Heart left ventricle (tissue), 16 donors: ENCODE results near the gene PPM1M. TPM values are rescaled to one million over a fixed set of nuclear protein-coding genes. Genes with fewer than 3 reads are reported as not detected.

ENCODE experiments used
- ATAC-seq, 4 donors: fragments of 200-7000 bp; cut with Tn5 transposase; one replicate each; pipeline ENCODE4 v1.9.1; 2020 to 2022; ENCODE audit warnings: moderate library complexity in 4 of 4, mild to moderate bottlenecking in 3 of 4, moderate number of reproducible peaks in 1 of 4
- DNase-seq, 5 donors: peaks; one replicate each; pipeline ENCODE4 v3.0.0-alpha.2; 2020
- H3K27ac ChIP-seq, 12 donors: fragments of 200-600 bp; sonication (generic) in 4 of 12; one replicate each; pipeline versions ENCODE4 v1.5.0 to v1.8.0; 2016 to 2022; ENCODE audit warnings: mild to moderate bottlenecking in 2 of 12
- H3K27me3 ChIP-seq, 9 donors: fragments of 200-600 bp; sonication (generic) in 2 of 9; one replicate each; pipeline versions ENCODE4 v1.5.1 to v1.8.0; 2016 to 2022; ENCODE audit warnings: mild to moderate bottlenecking in 3 of 9
- H3K36me3 ChIP-seq, 9 donors: fragments of 200-600 bp; sonication (generic) in 2 of 9; one replicate each; pipeline versions ENCODE4 v1.5.0 to v1.8.0; 2018 to 2022; ENCODE audit warnings: mild to moderate bottlenecking in 2 of 9
- H3K4me1 ChIP-seq, 12 donors: fragments of 200-600 bp; sonication (generic) in 4 of 12; one replicate each; pipeline versions ENCODE4 v1.5.0 to v1.8.0; 2016 to 2022; ENCODE audit warnings: mild to moderate bottlenecking in 3 of 12
- H3K4me3 ChIP-seq, 12 donors: fragments of 200-600 bp; sonication (generic) in 4 of 12; one replicate each; pipeline versions ENCODE4 v1.5.0 to v1.8.0; 2017 to 2022; ENCODE audit warnings: mild to moderate bottlenecking in 9 of 12, moderate library complexity in 4 of 12
- H3K9me3 ChIP-seq, 12 donors: fragments of 200-600 bp; sonication (generic) in 4 of 12; one replicate each; pipeline versions ENCODE4 v1.5.0 to v1.8.0; 2016 to 2022; ENCODE audit warnings: mild to moderate bottlenecking in 1 of 12
- POLR2A ChIP-seq, 2 donors: fragments of 450-650 bp; IDR thresholded peaks; one replicate each; pipeline ENCODE4 v1.6.1; 2017; ENCODE audit warnings: antibody characterized with exemption in 2 of 2, mild to moderate bottlenecking in 2 of 2, moderate library complexity in 2 of 2
- WGBS, 4 donors: extraction: QIAGEN DNeasy Blood & Tissue Kit in 2 of 4; methylation state at CpG; one replicate each; pipeline versions ENCODE4 v1.1.5 to v1.1.7; 2013 to 2018; 5-methylcytosine and 5-hydroxymethylcytosine counted together
- intact Hi-C, 10 donors: fragments of 100-400 bp; cut with DNase I; formaldehyde crosslinking; loops; one replicate each; pipeline versions ENCODE4 v1.11.1 to v1.14.2; 2022
- polyA plus RNA-seq, 2 donors: library from polyadenylated mRNA; stranded (reverse); fragments of 200-250 nt; gene quantifications; one replicate each; pipeline ENCODE4 v1.2.3, GENCODE V29; 2013
- total RNA-seq, 9 donors: library from RNA; depleted of rRNA in 2 of 9; stranded (reverse); fragments of >200 nt in 2 of 9; fragmentation: NEBNext Ultra II Directional in 3 of 9; extraction: Animal tissue kit (Norgen Biotek cat#: 25700) in 3 of 9; gene quantifications; one replicate each; pipeline versions ENCODE4 v1.1.0 to v1.2.4, GENCODE V29; 2016 to 2023
- TF ChIP-seq, protein P1 (sequence below), 12 donors: fragments of 200-600 bp; sonication (generic) in 4 of 12; IDR thresholded peaks; one replicate each; pipeline versions ENCODE4 v1.5.0 to v1.8.0; 2018 to 2022; ENCODE audit warnings: antibody characterized with exemption in 12 of 12, mild to moderate bottlenecking in 5 of 12
- donor health status: ischemic (EF 13 %, LVEDD 7.1; RV severe dilation, severe dysfunction).
- donor health status: healthy with polysubstance abuse.
- donor health status: DM: no; HTN: yes; CAD: no.
- donor health status: DM: no; HTN: no; CAD: no.
- donor health status: ischemic (EF 25% LVEDD 6.9; RV normal size, moderate dysfunction).
- donor health status: ischemic (EF 25% LVEDD 5.7; RV mildly dilated, moderate dysfunction).
- donor health status: healthy.
- donor health status: DM: yes; HTN: yes; CAD: no.
- donor health status: ischemic (EF 35%, LVEDD 5.7; RV mildly dilated, moderate dysfunction).
- donor health status: nonischemic (EF 11% LVEDD 7.7; RV severe dilation, severe dysfunction).
- donor health status: DM: yes; HTN: yes; CAD: no.
- donor health status: PGD.
- donor health status: ischemic (EF 29% LVEDD 5.4; RV normal size, mild dysfunction).
- donor health status: nonischemic (EF 23%, LVEDD 6.1; RV moderate dilation, normal function).

The PPM1M gene
- total and polyA plus RNA-seq, 11 donors, result 5.6 to 30.2 (median 7.3) TPM

DNA sequence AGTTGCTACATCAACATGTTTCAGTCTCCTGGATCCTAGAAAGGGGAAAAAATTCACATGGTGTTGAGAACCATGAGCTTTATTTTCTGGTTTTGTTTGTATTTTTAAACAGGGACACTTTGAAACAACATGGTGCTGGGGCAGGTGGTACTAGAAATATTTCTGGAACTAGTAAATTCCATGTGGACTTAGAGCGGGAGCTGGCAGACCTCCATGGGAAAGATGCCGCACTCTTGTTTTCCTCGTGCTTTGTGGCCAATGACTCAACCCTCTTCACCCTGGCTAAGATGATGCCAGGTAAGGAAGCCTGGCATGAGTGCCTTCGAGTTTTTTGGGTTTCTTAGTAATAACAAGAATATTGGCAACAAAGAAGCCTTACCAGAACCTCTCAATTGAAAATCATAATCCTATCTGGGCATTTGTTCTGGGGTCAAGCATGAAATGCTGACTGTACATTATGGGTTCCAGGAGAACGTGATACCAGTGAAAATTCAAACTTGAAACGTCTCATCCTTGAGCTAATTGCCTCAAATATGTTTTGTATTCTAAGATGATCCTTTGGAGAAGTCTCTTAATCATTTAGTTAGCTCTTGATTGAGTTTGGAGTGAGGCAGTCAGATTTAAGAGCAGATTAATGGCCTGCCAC, 39.7 kb upstream of the PPM1M start:
- TF ChIP-seq POLR2A (IDR thresholded peaks at IDR 0.05), result no peak
- TF ChIP-seq, protein P1, sequence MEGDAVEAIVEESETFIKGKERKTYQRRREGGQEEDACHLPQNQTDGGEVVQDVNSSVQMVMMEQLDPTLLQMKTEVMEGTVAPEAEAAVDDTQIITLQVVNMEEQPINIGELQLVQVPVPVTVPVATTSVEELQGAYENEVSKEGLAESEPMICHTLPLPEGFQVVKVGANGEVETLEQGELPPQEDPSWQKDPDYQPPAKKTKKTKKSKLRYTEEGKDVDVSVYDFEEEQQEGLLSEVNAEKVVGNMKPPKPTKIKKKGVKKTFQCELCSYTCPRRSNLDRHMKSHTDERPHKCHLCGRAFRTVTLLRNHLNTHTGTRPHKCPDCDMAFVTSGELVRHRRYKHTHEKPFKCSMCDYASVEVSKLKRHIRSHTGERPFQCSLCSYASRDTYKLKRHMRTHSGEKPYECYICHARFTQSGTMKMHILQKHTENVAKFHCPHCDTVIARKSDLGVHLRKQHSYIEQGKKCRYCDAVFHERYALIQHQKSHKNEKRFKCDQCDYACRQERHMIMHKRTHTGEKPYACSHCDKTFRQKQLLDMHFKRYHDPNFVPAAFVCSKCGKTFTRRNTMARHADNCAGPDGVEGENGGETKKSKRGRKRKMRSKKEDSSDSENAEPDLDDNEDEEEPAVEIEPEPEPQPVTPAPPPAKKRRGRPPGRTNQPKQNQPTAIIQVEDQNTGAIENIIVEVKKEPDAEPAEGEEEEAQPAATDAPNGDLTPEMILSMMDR (IDR thresholded peaks at IDR 0.05), result no peak
- intact Hi-C loops, result no loop called here
- DNase-seq, result no peak

DNA sequence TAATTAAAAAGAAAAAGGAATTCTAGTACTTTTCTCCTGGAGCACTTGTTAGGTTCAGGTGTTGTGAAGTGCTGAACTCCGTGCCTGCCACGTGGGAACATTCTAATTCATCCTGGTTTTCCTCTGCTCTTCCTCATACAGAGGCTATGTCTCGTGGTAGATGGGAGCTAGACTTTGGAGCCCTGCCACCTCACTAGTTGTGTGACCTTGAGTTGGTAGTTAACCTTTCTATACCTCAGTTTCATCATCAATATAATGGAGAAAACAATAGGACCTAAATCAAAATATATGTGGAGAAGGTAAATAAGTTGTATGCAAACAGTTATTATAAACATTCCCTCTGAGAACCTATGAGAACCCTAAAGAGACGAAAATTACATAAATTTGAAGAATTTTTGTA, 37.0 kb upstream of the PPM1M start:
- H3K27ac ChIP-seq, result no peak overlapping the region
- no peak for DNase-seq
- no peak overlapping the region for H3K4me3 ChIP-seq
- no peaks in the 10 kb centered on the region for H3K9me3 ChIP-seq
- no peak for ATAC-seq
- H3K36me3 ChIP-seq, result peaks cover 0 to 100% (median 100%) of the 10 kb centered on the region in 9 donors
- WGBS, 4 donors, result 90 to 92% (median 91%) methylated on average over 4 of the region's 4 CpGs
- intact Hi-C loops, result no loop called here
- peaks cover 0 to 25% (median 0%) of the 10 kb centered on the region in 12 donors for H3K4me1 ChIP-seq
- no peak for TF ChIP-seq POLR2A (IDR thresholded peaks at IDR 0.05)
- TF ChIP-seq, protein P1 (IDR thresholded peaks at IDR 0.05), result no peak
- no peaks in the 10 kb centered on the region for H3K27me3 ChIP-seq

More for the DNA sequence above, 39.7 kb upstream of the PPM1M start:
- WGBS, 4 donors, result 76 to 85% (median 82%) methylated on average over 6 of the region's 6 CpGs
- Histone ChIP-seq H3K4me1 (peaks cover 0 to 49% (median 22%) of the 10 kb centered on the region in 12 donors), H3K27ac (no peak overlapping the region), H3K9me3 (no peaks in the 10 kb centered on the region), H3K4me3 (no peak overlapping the region), H3K36me3 (peaks cover 0 to 100% (median 99%) of the 10 kb centered on the region in 9 donors), H3K27me3 (no peaks in the 10 kb centered on the region)
- no peak for ATAC-seq

DNA sequence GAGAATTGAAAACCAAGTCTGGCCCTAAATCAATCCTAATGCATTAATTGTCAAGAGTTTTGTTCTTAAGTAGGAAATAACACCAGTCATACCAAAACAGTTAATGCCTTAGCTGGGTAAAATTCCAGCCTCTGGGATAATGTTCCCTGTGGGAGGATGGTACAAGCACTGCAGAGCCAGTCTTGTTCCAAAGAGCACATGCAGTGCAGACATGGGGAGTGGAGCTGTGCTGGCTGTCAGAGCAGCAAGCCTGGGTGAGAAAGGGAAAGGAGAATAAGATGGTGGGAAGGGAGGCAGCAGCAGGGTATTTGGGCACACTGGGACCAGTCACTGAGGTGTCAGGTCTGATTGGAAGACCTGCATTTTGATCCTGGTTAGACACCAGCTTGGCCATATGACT, 35.5 kb upstream of the PPM1M start:
- Histone ChIP-seq H3K36me3 (peaks cover 0 to 100% (median 100%) of the 10 kb centered on the region in 9 donors), H3K27ac (no peak overlapping the region), H3K27me3 (no peaks in the 10 kb centered on the region), H3K9me3 (no peaks in the 10 kb centered on the region), H3K4me1 (peaks cover 0 to 16% (median 0%) of the 10 kb centered on the region in 12 donors), H3K4me3 (no peak overlapping the region)
- DNase-seq (no peak), ATAC-seq (no peak)
- intact Hi-C loops, result no loop called here
- TF ChIP-seq, protein P1 (IDR thresholded peaks at IDR 0.05), result no peak

DNA sequence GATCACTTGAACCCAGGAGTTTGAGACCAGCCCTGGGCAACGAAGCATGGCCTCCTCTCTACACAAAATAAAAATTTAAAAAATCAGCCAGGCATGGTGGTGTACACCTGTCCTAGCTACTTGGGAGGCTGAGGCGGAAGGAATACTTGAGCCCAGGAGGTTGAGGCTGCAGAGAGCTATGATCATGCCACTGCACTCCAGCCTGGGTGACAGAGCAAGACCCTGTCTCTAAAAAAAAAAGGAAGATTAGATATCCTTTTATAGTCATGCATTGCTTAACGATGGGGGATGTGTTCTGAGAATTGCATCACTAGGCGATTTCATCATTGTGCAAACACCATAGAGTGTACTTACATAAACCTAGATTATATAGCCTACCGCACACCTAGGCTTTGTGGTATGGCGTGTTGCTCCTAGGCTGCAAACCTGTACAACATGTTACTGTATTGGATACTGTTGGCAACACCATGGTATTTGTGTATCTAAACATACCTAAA, 35.0 kb upstream of the PPM1M start:
- Histone ChIP-seq H3K9me3 (no peaks in the 10 kb centered on the region), H3K27me3 (no peaks in the 10 kb centered on the region), H3K36me3 (peaks cover 0 to 100% (median 100%) of the 10 kb centered on the region in 9 donors), H3K27ac (no peak overlapping the region), H3K4me1 (peaks cover 0 to 18% (median 0%) of the 10 kb centered on the region in 12 donors), H3K4me3 (no peak overlapping the region)
- TF ChIP-seq, protein P1 (IDR thresholded peaks at IDR 0.05), result no peak
- no peak for TF ChIP-seq POLR2A (IDR thresholded peaks at IDR 0.05)
- peak in 2 of 4 donors; percentile 25 to 43 for ATAC-seq
- WGBS, 4 donors, result 79 to 84% (median 83%) methylated on average over 6 of the region's 6 CpGs
- no peak for DNase-seq
- intact Hi-C loops, result no loop called here
